Measurements from ENCODE around the gene YARS2. TPM values are rescaled to one million over a fixed set of nuclear protein-coding genes. Genes with fewer than 3 reads are reported as not detected.

Gene YARS2
- total RNA-seq, 1 experiment from 2014 or later: 48.7 TPM

DNA sequence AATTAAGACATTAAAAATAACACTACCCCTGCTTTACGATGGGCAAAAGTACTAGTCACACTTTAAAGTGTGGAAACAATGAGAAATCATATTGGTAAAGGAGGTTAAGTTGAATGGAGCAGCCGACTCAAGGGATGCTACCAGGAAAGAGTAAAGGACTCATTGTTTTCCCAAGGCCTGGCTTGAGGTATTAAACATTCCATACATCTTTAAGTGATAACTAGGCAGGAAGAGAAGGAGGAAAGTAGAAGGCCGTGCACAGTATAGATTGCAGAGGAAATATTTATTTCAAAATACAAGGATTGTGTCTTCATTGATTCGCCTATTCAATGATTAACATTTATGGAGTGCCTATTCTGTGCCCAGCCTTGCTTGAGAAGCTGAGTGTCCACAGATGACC lies 20.6 kb upstream of the YARS2 start:
- H3K27me3 Mint-ChIP-seq (ENCODE audit: insufficient read depth, unreplicated experiment): no peaks in the 10 kb centered on the region
- Histone ChIP-seq H3K9me3 (no peaks in the 10 kb centered on the region), H3K36me3 (ENCODE audit: control insufficient read depth, insufficient read depth, low read length) (no peaks in the 10 kb centered on the region), H3K27me3 (replicated peaks; ENCODE audit: control insufficient read depth, insufficient read depth, low read length) (no peaks in the 10 kb centered on the region), H3K4me3 (ENCODE audit: low read depth, low read length) (no peak overlapping the region), H3K4me1 (0 out of 2 replicates have a peak, but pooled peaks cover 6% of the 10 kb centered on the region)
- H3K4me3 Mint-ChIP-seq (ENCODE audit: unreplicated experiment): no peak overlapping the region
- intact Hi-C loops (cut with micrococcal nuclease; ENCODE audit: unreplicated experiment): no loop called here
- no TSS peak for BruUV-seq (replicated peaks)
- H3K4me1 Mint-ChIP-seq (ENCODE audit: low read depth, unreplicated experiment): peaks cover 12% of the 10 kb centered on the region
- TF ChIP-seq, protein P1, sequence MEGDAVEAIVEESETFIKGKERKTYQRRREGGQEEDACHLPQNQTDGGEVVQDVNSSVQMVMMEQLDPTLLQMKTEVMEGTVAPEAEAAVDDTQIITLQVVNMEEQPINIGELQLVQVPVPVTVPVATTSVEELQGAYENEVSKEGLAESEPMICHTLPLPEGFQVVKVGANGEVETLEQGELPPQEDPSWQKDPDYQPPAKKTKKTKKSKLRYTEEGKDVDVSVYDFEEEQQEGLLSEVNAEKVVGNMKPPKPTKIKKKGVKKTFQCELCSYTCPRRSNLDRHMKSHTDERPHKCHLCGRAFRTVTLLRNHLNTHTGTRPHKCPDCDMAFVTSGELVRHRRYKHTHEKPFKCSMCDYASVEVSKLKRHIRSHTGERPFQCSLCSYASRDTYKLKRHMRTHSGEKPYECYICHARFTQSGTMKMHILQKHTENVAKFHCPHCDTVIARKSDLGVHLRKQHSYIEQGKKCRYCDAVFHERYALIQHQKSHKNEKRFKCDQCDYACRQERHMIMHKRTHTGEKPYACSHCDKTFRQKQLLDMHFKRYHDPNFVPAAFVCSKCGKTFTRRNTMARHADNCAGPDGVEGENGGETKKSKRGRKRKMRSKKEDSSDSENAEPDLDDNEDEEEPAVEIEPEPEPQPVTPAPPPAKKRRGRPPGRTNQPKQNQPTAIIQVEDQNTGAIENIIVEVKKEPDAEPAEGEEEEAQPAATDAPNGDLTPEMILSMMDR (IDR thresholded peaks at IDR 0.05; ENCODE audit: insufficient read depth in 1 of 2, low read depth in 1 of 2, low read length in 1 of 2, severe bottlenecking in 1 of 2, unreplicated experiment in 1 of 2): no peak
- no peaks in the 10 kb centered on the region for H3K36me3 Mint-ChIP-seq (ENCODE audit: insufficient read depth, unreplicated experiment)
- no peaks in the 10 kb centered on the region for H3K9me3 Mint-ChIP-seq (ENCODE audit: unreplicated experiment)
- H3K27ac Mint-ChIP-seq (ENCODE audit: unreplicated experiment): no peak overlapping the region
- ChIA-PET POLR2A (no interaction called here), CTCF (no interaction called here)
- DNase-seq: no peak

DNA sequence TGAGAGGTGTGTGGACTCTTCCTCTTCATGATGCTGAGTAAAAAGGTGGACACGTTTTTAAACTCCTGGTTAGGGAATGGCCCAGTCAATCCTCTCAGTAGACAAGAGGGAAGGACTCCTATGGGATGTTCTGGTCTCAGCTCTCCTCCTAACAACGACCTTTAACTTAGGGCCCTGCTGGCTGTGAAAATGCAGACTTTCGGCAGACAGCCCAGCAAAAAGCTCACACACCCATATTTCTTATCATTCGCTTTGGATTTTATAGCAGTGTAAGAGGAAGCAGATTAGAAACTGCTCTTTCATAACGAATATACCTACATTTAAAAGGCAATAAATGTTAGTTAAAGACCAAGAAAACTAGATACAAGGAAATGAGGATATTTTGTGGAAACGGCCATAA lies 18.0 kb upstream of the YARS2 start:
- TF ChIP-seq, protein P1 (IDR thresholded peaks at IDR 0.05; ENCODE audit: insufficient read depth in 1 of 2, low read depth in 1 of 2, low read length in 1 of 2, severe bottlenecking in 1 of 2, unreplicated experiment in 1 of 2): no peak
- Histone ChIP-seq H3K9me3 (no peaks in the 10 kb centered on the region), H3K4me3 (ENCODE audit: low read depth, low read length) (no peak overlapping the region), H3K4me1 (0 out of 2 replicates have a peak, but pooled peaks cover 6% of the 10 kb centered on the region), H3K27me3 (replicated peaks; ENCODE audit: control insufficient read depth, insufficient read depth, low read length) (no peaks in the 10 kb centered on the region), H3K36me3 (ENCODE audit: control insufficient read depth, insufficient read depth, low read length) (no peaks in the 10 kb centered on the region)
- CTCF ChIA-PET: interaction anchor here (0.6 to 1.2 kb wide), 4 partner anchors 18 to 408 kb away, joined by 3 to 5 read pairs (median 3); partner anchors contain the start of gene YARS2
- no peak overlapping the region for H3K4me3 Mint-ChIP-seq (ENCODE audit: unreplicated experiment)
- no peak overlapping the region for H3K27ac Mint-ChIP-seq (ENCODE audit: unreplicated experiment)
- H3K27me3 Mint-ChIP-seq (ENCODE audit: insufficient read depth, unreplicated experiment): peaks cover 4% of the 10 kb centered on the region
- BruUV-seq (replicated peaks): no TSS peak
- H3K4me1 Mint-ChIP-seq (ENCODE audit: low read depth, unreplicated experiment): peaks cover 12% of the 10 kb centered on the region
- intact Hi-C loops (cut with micrococcal nuclease; ENCODE audit: unreplicated experiment): no loop called here
- POLR2A ChIA-PET: no interaction called here
- H3K36me3 Mint-ChIP-seq (ENCODE audit: insufficient read depth, unreplicated experiment): no peaks in the 10 kb centered on the region
- H3K9me3 Mint-ChIP-seq (ENCODE audit: unreplicated experiment): no peaks in the 10 kb centered on the region
- DNase-seq: no peak

DNA sequence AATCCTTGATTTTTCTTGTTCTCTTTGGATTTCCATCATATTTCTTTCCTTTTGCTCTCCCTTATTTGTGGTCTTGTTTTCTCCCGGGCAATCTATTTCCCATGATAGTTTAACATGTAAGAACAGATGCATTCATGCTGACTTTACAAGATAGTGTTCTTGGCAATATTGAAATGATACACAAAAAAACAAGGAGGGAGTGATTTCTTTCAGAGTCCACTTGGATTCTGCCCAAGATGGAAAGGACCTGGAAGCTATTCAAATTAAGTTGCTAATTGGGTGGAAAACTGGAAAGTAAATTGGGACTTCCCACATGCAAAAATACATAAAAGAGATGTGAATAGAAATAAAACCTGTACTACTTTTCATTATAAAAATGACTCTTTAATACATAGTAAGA lies 14.4 kb upstream of the YARS2 start:
- DNase-seq: no peak
- CTCF ChIA-PET: interaction anchor here (2.2 kb wide), 1 partner anchor 14 kb away, joined by 10 read pairs; the partner anchor contains the start of gene YARS2
- Mint-ChIP-seq H3K27ac (ENCODE audit: unreplicated experiment) (no peak overlapping the region), H3K4me3 (ENCODE audit: unreplicated experiment) (no peak overlapping the region), H3K9me3 (ENCODE audit: unreplicated experiment) (no peaks in the 10 kb centered on the region), H3K36me3 (ENCODE audit: insufficient read depth, unreplicated experiment) (no peaks in the 10 kb centered on the region), H3K4me1 (ENCODE audit: low read depth, unreplicated experiment) (peaks cover 5% of the 10 kb centered on the region), H3K27me3 (ENCODE audit: insufficient read depth, unreplicated experiment) (peaks cover 6% of the 10 kb centered on the region)
- intact Hi-C loops (cut with micrococcal nuclease; ENCODE audit: unreplicated experiment): no loop called here
- TF ChIP-seq, protein P1 (IDR thresholded peaks at IDR 0.05; ENCODE audit: insufficient read depth in 1 of 2, low read depth in 1 of 2, low read length in 1 of 2, severe bottlenecking in 1 of 2, unreplicated experiment in 1 of 2): no peak
- BruUV-seq (replicated peaks): no TSS peak
- H3K36me3 ChIP-seq (ENCODE audit: control insufficient read depth, insufficient read depth, low read length): no peaks in the 10 kb centered on the region
- POLR2A ChIA-PET: no interaction called here
- no peak overlapping the region for H3K4me3 ChIP-seq (ENCODE audit: low read depth, low read length)
- no peaks in the 10 kb centered on the region for H3K9me3 ChIP-seq
- no peaks in the 10 kb centered on the region for H3K4me1 ChIP-seq
- H3K27me3 ChIP-seq (replicated peaks; ENCODE audit: control insufficient read depth, insufficient read depth, low read length): no peaks in the 10 kb centered on the region

Measured in Caco-2 (cell line).